ENCODE results near the gene NRF1. TPM values are rescaled to one million over a fixed set of nuclear protein-coding genes. Genes with fewer than 3 reads are reported as not detected.

NRF1 gene
- total RNA-seq, 1 donor from 2014 or later = 19.0 TPM

DNA sequence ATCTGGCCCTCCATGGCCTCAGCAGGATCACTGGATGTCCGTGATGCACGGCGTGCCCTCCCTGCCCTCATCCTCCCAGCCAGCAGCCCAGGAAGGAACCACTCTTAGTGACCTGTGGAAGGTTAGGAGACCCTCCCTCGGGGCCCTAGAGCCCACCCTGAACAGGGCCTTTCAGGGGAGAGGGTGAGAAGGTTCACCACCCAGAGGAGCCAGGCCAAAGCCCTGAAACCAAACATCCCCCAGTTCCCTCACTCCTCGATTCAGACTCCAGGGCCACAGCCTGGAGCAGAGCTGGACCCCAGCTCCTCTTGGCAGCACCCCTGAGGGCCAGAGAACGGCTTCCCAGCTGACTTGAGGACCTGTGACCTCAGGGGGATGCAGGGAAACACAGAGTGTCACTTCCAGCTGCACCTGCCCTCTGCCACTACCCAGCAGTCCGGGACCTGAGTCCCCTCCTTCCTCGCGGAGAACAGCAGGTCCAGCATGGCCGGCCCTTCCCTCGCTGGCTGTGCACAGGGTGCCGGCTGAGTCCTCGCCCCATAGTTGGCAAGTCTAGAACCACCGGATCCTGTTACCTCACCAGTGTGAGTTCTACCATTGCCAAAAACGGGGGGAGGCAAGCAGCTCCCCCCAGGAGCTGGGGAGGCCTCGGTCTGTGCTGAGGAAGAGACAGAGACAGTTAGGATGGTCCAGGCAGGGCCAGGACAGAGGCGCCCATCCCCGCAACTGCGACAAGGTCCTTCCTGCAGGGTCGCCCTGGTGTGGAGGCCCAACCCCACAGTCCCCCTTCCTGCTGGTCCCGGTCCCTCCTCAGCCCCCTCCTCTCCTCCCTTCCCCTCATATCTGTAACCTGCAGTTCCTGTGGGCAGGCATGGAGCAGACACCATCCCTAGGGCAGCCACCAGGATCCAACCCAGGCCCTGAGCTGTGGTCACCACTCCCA, 158.6 kb downstream of the NRF1 start:
- no peak for DNase-seq (ENCODE audit: low spot score)

DNA sequence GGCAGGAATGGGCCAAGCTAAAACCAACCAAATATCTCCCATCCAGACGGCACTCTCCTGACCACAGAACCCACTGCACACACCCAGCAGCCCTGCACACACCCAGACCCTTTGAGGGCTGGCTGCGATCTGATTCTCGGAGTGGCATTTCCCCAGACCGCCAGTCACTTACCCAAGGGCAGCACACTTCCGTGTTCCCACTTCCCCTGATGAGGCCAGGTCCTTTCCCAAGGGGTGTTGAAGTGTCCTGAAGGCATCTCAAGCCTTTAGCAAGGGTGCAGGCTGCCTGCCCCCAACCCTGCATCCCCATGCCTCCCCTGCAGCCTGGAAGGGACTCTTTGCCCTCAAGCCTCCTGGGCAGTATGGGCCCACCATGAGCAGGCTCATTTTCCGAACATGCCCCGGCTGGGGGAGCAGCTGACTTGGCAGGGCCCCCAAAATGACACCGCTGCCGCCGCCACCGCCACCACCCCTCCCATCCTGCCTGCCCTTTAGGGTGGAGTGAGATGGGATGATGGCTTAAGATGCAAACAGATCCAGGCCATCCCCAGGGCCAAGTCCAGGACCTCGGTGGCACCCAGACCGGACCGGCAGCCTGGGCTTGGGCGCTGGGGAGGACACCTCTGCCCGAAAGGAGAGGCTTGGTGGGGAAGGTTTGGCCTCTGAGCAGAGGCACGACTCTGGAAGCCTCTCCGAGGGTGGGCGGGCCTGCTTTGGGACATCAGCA, 159.8 kb downstream of the NRF1 start:
- no peak for DNase-seq (ENCODE audit: low spot score)

DNA sequence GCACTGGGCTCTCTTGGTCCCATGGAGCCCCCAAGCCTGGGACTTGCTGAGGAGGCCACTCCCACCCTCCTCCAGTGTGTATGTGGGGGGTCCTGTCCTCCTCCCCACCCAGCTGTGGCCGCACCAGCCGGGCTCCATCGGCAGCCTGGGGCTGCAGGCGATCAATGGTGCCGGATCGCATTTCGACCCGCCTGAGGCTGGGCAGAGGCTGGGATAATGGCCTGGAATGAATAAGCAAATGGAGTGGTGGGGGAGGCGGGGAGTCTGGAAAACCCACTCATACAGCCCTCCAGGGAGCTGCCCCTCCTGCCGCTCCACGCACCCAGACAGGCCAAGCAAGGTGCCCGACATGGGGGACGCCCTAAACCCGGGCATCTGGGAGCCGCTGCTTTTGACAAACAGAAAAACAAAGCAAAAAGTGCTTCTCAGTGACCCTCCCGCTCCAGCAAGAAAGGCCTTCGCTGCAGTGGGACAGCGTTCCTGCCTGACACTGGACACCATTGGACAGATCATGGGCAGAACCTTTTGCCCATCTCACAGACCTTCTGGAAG, 160.5 kb downstream of the NRF1 start:
- no peak for DNase-seq (ENCODE audit: low spot score)

DNA sequence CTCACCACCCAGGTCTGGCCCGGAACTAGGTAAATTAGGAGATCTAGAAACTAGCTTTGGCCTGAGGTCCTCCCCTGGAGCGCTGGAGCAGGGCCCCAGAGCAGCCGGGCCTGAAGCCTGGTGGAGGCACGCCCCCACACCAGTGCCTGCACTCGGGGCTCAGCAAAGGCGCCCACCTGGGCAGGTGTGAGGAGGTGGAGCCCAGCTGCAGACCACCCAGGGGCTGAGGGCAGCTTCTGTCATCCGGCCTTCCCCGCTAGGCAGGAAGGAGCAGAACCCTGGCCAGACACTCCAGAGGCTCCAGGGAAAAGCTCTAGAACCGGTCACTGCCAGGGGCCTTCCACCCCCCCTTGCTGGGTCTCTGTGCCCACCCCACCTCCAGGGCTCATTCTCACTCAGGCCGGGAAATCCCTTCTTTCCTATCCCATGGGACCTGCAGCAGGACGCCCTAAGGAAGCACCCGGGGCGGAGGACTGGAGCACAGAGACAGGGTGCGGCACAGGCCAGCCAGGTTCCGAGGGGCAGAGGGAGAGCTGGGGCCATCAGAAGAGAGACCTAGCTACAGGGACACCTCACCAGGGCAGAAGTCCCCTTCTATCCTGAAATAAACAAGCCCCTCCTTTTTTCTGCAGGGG, 161.2 kb downstream of the NRF1 start:
- no peak for DNase-seq (ENCODE audit: low spot score)

DNA sequence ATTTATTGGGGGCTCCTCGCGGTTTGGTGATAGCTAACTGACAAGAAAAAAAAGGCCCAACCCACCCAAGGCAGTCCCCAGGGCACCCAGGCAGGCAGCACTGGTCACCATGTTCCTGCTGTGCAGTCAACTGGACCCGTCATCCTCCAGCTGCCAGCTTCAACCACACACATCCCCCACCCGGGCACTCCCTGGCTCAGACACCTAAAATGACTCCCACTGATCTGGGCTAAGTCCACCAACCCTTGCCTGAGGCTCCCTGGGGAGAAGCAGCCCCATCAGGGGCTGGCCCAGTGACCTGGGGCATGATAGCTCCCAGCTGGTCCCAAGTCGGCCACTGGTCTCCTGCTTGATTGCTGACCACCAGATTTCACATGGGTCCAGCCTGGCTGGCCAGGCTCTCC, 161.8 kb downstream of the NRF1 start:
- no peak for DNase-seq (ENCODE audit: low spot score)

DNA sequence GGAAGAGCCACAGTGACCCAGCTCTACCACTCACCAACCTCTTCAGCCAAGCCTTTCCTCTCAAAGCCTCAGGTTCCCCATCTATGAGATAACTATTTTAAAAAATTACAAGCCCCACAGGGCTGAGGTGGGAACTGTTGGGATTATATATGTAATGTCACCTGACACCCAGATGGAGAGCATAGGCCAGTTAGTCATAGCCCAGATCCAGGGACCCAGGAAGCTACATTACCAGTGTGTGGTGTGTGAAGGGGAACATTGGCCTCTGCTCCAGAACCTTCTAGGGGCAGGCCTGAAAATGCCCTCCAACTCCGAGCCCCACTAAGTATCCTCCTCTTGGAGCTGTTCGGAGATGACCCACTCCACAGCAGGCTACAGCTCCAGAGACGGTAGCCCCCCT, 162.4 kb downstream of the NRF1 start:
- DNase-seq (ENCODE audit: low spot score) = no peak

DNA sequence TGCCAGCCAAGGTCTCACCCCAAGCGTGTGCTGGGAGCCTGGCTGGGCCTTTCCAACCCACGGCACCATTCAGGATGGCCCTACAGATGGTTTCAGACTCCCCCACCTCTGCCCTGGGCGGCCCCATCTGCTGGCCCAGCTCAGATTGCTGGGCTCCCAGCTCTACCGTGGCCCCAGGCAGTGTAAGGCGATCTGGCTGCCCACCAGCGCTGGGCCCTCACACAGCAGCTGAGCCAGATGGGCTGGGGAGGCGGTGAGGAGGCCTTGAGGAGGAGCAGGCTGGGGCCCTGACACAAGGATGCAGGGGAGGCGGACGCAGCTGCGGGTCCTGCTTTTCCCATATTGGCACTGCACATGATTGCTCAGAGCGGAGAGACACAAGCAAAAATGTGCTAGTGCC, 162.8 kb downstream of the NRF1 start:
- no peak for DNase-seq (ENCODE audit: low spot score)

DNA sequence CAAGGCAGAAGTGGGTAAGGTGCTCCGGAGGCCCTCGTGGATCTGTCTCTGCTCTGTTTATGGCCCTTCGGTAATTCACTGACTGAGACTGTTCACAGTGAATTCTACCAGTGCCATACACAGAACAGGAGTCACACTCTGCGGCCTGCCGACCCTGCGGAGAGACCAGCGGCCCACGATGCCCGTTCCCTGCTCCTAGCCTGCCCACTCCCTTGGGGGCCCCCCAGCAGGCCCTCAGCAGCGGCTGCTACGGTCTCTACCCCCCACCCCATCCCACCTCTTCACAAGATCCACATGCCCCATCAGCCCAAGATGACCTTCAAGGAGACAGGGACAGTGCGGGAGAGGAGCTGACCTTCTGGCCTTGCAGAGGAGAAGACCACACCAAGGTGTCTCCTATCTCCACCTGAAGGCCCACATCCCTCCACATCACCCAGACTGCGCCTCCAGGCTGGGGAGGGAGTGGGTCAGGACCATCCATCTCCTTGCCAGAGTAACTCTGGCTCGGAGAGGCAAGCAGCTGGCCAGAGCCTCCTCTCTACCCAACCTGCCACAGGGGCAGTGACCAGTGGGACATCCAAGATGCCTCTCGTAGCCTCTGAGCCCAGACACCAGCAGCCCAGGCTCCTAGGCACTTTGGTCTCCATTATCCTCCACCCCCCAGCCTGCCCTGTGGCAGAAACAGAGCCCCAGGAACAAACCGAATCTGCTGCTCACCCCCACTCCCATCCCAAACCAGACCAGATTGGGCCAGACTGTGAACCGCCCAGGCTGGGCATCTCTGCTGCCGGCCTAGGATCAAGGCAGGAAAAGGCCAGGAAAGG, 163.6 kb downstream of the NRF1 start:
- DNase-seq (ENCODE audit: low spot score) = no peak

DNA sequence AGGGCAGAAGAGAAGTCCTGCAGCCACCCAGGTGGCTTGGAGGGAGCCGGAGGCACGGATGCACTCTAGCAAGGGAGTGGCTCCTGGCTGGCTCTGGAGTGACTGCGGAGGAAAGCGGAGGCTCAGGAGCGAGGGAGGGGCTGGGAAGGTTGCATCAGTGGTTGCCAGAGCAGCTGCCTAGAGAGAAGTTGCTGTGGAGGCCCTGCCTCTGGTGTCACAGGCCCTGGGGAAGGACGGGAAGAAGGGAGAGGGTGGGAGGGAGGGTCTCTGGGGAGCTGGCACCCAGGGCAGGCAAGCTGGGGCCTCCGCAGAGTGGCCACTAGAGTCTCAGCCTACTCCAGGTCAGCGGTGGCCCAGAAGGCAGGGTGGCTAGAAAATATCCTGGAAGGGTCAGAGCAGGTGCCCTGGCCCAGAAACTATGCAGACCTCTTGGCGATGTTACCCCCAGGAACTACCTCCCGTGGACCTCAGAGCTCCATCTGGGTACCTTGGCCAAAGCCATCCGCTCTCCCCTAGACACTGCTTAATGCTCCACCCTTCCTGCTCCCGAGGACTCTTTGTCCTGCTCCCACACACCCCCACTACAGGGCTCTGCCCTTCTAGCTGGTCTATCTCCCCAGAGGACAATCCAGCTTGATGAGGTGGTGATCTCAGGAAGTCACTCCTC, 164.3 kb downstream of the NRF1 start:
- DNase-seq (ENCODE audit: low spot score) = no peak

DNA sequence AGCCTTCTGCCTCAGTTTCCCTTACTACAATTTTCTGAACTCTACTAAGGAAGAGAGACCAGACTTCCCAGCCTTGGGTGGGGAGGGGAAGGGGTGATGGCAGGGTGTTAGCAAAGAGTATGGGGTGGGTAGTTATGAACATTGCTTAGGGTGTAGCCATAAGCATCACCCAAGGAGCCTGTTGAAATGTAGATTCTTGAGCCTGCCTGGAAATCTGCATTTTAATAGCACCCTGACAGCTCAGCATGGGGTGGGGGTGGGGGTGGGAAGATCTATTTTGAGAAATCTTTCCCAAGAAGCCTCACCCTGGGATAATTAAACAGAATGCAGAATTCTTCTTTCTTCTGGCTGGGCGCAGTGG, 164.8 kb downstream of the NRF1 start:
- no peak for DNase-seq (ENCODE audit: low spot score)

DNA sequence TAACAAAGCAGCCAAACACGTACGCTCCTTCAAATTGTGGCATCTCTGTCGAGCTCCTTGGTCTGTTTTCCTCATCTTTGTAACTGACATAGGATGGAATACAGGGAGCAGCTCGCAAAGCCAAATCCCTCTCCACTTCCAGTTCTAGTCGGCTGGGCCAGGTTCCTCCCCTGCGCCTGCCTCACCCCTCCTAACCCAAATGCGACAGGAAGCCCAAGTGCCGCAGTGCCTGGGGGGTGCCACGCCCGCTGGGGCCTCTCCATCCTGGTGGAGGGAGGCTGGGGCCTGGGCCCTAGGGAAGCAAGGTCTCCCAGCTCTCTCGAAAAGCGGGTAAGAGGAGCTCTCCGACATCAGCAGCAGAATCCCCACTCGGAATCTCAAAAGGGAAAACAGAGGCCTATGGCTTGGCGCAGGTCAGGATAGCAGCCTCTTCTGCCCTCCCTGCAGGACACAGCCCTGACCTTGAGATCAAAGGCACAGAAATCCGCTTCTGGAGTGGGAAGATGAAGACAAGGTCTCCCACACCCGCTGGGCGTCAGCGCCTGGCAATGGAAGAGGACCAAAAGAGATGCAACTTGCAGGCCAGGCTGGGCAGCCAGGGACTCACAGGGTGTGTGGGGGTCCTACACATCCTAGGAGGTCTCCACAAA, 165.8 kb downstream of the NRF1 start:
- no peak for DNase-seq (ENCODE audit: low spot score)

DNA sequence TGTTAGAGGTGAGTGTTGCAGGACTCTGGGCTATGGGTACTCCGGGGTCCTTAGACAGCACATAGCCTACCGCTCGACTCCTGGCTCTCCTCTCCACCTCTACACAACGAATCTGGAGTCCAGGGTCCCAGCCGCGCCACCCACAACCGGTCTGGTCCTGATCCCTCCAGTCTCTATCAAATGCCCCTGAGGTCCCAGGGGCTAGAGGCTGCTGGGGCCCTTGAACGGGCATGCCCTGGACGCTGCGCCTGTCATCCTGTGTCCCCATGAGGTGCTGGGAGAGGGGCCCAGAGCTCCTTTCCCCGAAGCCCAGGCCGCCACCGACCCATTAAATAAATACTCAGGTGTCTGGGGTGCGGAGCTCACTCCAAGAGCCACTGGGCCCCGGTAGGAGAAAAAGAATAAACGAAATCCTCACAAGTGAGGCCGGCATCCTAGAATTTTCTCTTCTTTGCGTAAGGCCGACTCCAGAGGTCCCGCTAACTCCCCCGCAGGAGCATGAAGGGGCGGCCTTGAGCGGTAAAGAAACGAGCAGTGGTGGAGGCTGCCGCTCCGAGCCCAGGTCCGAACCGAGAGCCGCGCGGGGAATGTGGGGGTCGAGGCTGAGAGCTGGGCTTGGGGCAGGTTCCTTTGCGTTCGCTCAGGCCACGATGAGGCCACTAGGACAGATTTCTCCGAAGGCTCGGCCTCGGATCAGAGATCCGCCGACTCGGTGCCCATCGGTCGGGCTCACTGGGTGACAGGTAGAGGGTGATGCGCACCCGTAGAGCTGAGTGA, 166.7 kb downstream of the NRF1 start:
- DNase-seq (ENCODE audit: low spot score) = no peak

DNA sequence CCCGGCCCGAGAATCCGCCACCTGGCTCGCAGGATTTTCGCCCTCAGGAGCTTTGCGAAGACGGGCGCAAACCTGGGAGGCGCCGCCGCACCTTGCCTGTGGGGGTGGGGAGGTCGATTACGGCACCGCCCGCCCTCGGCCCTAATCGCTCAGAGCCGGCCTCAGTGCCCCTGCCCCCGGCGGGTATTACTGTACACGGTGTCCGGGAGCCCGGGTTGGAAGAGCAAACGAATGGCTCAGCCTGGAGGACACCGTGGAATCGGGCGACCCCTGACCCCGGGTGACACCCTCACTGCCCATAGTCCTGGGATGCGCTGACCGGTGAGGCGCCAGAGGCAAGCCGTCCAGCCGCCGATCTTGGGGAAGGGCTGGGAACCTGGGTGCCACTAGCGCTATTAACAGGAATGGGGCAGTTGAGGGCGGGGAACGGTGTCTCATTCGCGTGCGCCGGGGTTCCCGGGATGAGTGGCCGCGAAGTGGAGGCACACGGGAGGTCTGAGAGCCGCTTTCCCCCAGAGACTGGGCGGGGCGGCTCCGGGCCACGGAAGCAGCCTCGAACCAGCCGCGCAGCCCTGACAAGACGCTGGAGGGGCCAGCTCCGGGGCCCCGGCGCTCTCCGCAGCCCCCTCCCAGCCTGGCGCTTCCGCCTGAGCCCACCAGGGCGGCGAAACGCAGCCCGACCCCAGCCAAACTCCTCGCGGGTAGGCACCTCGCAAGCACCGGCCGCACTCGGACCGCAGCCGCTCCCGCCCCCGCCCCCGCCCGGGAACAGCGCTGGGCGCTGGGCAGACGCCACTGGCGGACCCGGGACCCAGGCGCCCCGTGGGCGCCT, 167.5 kb downstream of the NRF1 start:
- no peak for DNase-seq (ENCODE audit: low spot score)

DNA sequence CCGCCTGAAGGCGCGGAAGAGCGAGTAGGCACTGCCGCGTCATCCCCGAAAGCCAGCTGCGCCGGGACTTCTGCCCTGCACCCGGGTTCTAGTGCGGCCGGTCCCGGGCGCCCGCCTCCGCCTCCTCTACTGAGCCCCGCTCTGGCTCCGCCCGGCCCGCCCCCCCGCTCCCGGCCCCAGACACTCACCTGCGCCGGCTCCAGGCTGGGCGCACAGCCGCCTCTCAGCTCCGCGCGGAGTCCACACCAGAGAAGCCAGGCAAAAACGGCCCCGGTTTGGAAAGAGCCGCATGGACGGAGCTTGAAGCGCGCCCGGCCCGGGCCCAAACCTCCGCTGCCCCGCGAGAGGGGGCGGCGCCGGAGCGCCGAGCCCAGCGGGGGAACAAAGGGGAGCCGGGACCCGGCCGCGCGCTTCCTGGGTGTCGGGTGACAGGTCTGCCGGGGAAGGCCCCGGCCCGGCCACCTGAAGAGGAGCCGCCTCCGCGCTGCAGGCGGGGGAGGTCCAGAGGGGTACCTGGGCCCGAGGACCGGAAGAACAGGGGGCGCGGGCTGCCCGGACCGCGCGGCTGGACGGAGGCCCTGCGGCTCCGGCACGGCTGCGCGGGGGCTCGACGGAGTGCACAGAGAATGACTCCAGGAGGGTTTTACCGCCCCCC, 168.2 kb downstream of the NRF1 start:
- peak; percentile 29 for DNase-seq (ENCODE audit: low spot score)

DNA sequence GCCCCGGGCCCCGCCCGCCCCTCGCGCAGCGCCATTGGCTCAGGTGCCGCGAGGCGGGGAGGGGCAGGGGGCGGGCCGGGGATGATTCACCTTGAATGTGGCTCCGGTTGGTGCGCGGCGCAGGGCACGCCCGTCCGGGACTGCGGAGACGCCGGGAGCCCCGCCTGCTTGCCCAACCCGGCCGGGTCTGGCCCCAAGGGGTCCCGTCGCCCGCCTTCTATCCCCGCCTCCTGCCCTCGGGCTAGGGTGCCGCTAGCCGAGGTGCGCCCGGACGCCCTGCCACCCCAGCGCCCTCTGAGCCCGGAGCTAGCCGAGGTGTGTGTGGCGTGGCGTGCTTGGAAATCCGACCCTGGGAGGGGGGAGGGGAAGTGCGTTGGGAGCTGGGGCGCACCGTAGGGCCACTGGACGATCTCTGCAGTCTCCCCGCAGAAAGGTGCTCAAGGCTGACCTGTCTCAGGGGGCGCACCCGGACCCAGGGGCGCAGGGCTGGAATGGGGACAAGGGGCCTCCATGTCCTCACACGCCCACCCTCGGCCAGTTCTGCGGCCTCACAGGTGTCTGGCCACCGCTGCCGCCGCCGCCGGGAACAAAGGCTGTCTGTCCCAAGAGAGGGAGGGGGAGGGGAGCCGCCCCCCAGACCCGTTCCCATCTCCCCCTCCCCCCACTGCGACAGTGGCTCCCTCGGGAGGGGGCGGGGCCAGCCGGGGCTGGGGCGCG, 168.9 kb downstream of the NRF1 start:
- peak; percentile 32 for DNase-seq (ENCODE audit: low spot score)

DNA sequence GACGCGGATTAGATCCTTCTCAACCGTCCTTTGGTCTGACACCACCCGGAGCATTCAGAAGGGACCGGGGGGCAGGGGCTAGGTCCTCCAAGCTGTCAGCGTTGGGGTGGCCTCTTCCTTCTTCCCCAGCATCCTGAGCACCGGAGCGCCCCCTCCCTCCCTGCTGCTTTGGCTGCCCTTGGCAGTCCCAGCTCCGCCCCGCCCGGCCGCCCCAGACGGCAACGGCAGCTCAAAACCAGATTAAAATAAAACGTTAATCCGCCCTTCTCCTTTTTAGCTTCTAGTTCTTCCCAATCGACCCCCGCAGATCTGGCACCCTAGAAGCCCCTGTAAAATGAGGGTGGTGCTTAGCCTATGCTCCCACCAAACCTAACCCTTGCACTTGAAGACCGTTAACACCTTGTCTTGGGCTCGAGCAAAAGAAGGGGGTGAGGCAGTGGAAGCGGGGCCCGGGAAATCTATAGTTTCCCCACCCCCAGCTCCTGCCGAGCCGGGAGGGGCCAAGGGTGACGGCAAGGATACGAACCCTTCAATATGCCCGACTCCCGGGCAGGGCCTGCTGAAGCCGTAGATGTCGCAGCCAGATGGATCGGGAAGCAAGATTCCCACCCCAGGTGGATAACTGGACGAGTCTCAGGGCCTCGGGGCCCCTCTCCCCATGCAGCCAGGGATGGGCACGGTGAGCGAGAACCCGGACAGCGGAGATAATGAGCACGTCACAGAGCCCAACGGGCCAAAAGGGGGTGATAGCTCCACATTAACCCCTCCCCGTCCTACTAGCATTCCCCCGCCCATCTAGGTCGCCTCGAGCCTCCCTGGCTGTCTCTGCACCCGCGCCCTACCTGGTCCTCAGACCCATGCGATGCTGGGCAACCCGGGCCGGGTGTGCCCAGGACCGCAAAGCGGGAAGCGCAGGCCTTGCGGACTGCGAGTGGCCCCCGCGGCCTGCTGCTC, 169.7 kb downstream of the NRF1 start:
- no peak for DNase-seq (ENCODE audit: low spot score)
